Activated naive CD4-positive, alpha-beta T cell treated with anti-CD3 and anti-CD28 coated beads for 36 hours (primary cell): ENCODE data around the gene TEX35. TPM values are rescaled to one million over a fixed set of nuclear protein-coding genes. Genes with fewer than 3 reads are reported as not detected.

ENCODE experiments used
- CTCF ChIA-PET: fragments of 350-600 bp; sonication (Branson Sonifier 250); formaldehyde crosslinking; loops from one replicate; lab custom pipeline; 2021; ENCODE audit warnings: antibody characterized with exemption; lab: Charles Lee
- DNase-seq: peaks from one replicate; pipeline ENCODE4 v3.0.0-alpha.2; 2020
- H3K27ac Mint-ChIP-seq: one replicate; pipeline ENCODE4 v1.8.0; 2021; ENCODE audit warnings: mild to moderate bottlenecking, mixed read lengths
- H3K27me3 Mint-ChIP-seq: one replicate; pipeline ENCODE4 v1.8.0; 2021; ENCODE audit warnings: low read depth, mixed read lengths
- H3K36me3 Mint-ChIP-seq: one replicate; pipeline ENCODE4 v1.8.0; 2021; ENCODE audit warnings: low read depth, mixed read lengths
- H3K4me1 Mint-ChIP-seq: one replicate; pipeline ENCODE4 v1.8.0; 2021; ENCODE audit warnings: low read depth, mixed read lengths
- H3K4me3 Mint-ChIP-seq: one replicate; pipeline ENCODE4 v1.8.0; 2021; ENCODE audit warnings: mild to moderate bottlenecking, moderate library complexity, mixed read lengths
- H3K9me3 Mint-ChIP-seq: one replicate; pipeline ENCODE4 v1.8.0; 2021; ENCODE audit warnings: mixed read lengths
- intact Hi-C: fragments of 100-400 bp; cut with micrococcal nuclease; formaldehyde crosslinking; loops from one replicate; pipeline ENCODE4 v1.15.1; 2023
- total RNA-seq, 2 experiments: library from RNA; stranded (reverse); gene quantifications; one replicate each; pipeline ENCODE4 v1.2.3, GENCODE V29; 2021

Gene TEX35
- total RNA-seq, 2 experiments from 2014 or later, result not detected

DNA sequence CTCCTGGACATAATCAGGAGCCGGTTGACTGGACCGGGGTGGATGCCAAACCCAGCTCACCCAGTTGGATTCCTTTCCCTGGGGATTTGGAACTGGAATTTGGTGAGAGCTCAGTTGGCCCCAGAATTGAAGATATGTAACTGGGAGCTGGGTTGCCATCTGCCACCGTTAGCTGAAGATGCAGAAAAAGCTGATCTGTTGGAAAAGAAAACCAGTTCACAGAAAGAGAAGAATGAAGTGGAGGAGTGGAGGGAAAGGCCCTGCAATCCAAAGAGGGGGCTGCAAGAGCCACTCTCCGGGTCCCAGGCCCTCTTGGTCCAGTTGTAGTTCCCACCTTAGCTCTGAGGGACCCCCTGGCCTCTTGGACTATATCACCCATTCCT, 16.0 kb downstream of the TEX35 start:
- Mint-ChIP-seq H3K9me3 (no peaks in the 10 kb centered on the region), H3K4me1 (no peaks in the 10 kb centered on the region)
- intact Hi-C loops, result no loop called here

DNA sequence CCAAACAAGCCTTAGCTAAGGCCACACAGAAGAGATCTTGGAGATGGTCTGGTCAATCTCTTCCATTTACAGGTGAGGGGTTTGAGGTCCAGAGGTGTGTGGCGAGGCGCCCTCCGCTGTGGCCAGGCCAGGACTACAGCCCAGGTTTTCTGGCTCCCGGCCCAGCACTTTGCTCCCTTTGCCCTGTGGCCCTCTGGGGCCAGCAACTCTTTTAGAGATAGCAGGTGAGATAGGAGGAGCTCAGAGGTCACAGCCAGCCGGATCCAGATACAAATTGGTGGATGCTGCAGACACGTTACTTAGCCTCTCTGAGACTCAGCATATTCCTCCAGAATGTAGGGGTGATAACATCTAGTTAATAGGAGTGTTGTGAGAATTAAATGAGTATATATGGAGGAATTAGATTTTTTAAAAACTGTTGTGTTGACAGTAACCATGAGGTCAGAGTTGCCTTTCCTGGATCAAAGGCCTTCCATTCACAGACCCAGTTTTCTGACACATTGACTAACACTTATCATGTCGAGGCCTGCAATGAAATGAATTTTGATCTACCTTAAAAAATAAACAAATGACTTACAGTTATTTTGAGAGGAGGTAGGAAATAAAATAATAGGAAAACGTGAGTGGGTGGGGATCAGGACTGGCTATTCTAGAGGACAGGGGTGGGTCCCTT, 16.6 kb downstream of the TEX35 start:
- Mint-ChIP-seq H3K9me3 (no peaks in the 10 kb centered on the region), H3K36me3 (no peaks in the 10 kb centered on the region), H3K27me3 (no peaks in the 10 kb centered on the region), H3K27ac (no peak overlapping the region), H3K4me3 (no peak overlapping the region), H3K4me1 (no peaks in the 10 kb centered on the region)
- DNase-seq, result no peak
- CTCF ChIA-PET, result interaction anchor here (0.9 to 5.7 kb wide), 6 partner anchors 20 to 473 kb away, joined by 3 to 38 read pairs (median 4); no protein-coding TSS in a partner anchor
- intact Hi-C loops, result no loop called here

More for the DNA sequence above, 16.0 kb downstream of the TEX35 start:
- Mint-ChIP-seq H3K4me3 (no peak overlapping the region), H3K27ac (no peak overlapping the region), H3K36me3 (no peaks in the 10 kb centered on the region), H3K27me3 (no peaks in the 10 kb centered on the region)
- no peak for DNase-seq
- CTCF ChIA-PET, result interaction anchor here (0.9 to 5.7 kb wide), 3 partner anchors 218 to 474 kb away, joined by 3 to 38 read pairs (median 4); no protein-coding TSS in a partner anchor

DNA sequence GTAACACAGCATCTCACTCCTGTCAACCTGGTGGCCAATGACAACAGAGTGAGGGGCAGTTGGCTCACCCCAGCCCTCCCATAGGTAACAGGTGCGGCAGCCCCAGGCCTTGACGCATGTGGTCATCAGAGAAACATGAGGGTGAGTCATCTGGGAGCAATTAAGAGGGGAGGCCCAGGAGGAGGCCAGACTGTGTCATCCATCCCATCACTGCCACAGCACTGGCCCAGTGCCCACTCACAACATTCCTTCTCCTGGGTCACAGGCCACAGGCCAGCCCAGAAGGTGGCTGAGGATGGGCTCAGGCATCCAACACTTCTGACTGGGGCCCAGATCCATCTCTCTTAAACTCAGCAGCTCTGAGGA, 17.1 kb downstream of the TEX35 start:
- Mint-ChIP-seq H3K36me3 (no peaks in the 10 kb centered on the region), H3K27ac (no peak overlapping the region), H3K27me3 (no peaks in the 10 kb centered on the region), H3K4me3 (no peak overlapping the region), H3K4me1 (no peaks in the 10 kb centered on the region), H3K9me3 (no peaks in the 10 kb centered on the region)
- DNase-seq, result no peak
- intact Hi-C loops, result no loop called here
- CTCF ChIA-PET, result interaction anchor here (0.9 to 5.7 kb wide), 5 partner anchors 11 to 473 kb away, joined by 3 to 38 read pairs (median 3); no protein-coding TSS in a partner anchor

DNA sequence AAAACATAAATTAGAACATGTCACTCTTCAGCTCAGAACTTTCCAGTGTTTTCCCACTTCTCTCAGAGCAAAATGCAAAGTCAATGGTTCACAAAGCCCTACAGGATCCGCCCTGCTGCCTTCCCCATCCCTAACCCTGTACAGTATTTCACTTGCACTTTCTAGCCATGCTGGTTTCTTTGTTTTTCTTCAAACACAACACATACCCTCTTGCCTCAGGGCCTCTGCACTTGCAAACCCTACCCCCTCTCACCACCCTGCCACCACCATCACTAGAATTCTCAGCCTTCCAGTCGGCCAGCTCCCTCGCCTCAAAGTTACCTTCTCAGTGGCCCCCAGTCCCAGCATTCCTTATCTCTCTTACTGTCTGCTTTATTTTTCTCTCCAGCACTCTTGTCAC, 17.6 kb downstream of the TEX35 start:
- Mint-ChIP-seq H3K27me3 (no peaks in the 10 kb centered on the region), H3K36me3 (no peaks in the 10 kb centered on the region), H3K4me1 (no peaks in the 10 kb centered on the region), H3K9me3 (no peaks in the 10 kb centered on the region), H3K4me3 (no peak overlapping the region), H3K27ac (no peak overlapping the region)
- intact Hi-C loops, result no loop called here
- no peak for DNase-seq
- CTCF ChIA-PET, result interaction anchor here (0.9 to 5.7 kb wide), 6 partner anchors 11 to 472 kb away, joined by 3 to 38 read pairs (median 4); no protein-coding TSS in a partner anchor

DNA sequence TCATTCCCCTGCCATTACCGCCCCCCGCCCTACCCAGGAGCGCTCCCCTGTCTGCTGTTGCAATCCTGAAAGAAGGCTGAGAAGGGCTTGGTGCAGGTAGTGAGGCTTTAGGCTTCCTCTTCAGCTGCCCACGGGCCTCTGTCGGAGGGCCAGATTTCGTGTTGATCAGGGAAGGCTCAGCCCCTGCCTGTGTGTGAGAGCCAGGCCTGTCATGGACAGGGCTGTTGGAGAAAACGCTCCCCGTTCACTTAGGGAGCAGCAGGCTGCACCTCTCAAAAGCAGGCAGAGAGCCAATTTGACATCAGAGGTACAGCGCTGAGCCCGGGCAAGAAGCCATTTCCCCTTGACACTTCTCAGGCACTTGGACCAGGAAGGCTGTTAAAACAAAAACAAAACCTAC, 19.0 kb downstream of the TEX35 start:
- no peak for DNase-seq
- CTCF ChIA-PET, result interaction anchor here (0.6 to 5.7 kb wide), 15 partner anchors 10 to 490 kb away, joined by 3 to 38 read pairs (median 4); no protein-coding TSS in a partner anchor
- H3K27me3 Mint-ChIP-seq, result no peaks in the 10 kb centered on the region
- H3K36me3 Mint-ChIP-seq, result no peaks in the 10 kb centered on the region
- no peaks in the 10 kb centered on the region for H3K4me1 Mint-ChIP-seq
- H3K9me3 Mint-ChIP-seq, result no peaks in the 10 kb centered on the region
- intact Hi-C loops, result loop anchor here (1.0 to 2.0 kb wide), 4 partner anchors 221 to 837 kb away; no protein-coding TSS in a partner anchor
- no peak overlapping the region for H3K4me3 Mint-ChIP-seq
- no peak overlapping the region for H3K27ac Mint-ChIP-seq

DNA sequence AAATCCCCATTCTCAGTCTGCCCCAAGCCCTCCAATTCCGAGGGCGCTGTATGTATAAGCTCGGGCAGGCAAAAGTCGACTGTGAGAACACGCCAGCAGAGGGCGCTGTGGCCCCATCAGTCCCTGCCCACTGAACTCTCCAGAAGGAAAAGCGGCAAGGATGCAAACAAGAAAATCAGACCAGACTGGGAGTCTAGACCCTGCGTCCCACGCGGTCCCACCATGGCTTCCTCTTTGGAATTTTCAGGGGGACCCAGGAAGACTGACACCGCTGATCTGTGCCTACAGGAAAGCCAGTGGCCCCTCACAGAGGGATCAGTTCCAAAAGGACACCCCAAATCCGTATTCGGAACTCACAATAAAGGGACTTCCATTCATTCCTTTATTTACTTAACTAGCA, 19.5 kb downstream of the TEX35 start:
- CTCF ChIA-PET, result interaction anchor here (0.6 to 5.7 kb wide), 18 partner anchors 10 to 1230 kb away, joined by 3 to 38 read pairs (median 4); no protein-coding TSS in a partner anchor
- peak; percentile 84 for DNase-seq
- Mint-ChIP-seq H3K4me1 (no peaks in the 10 kb centered on the region), H3K27me3 (no peaks in the 10 kb centered on the region), H3K4me3 (no peak overlapping the region), H3K27ac (no peak overlapping the region), H3K36me3 (no peaks in the 10 kb centered on the region), H3K9me3 (no peaks in the 10 kb centered on the region)
- intact Hi-C loops, result loop anchor here (1.0 to 2.0 kb wide), 4 partner anchors 221 to 836 kb away; no protein-coding TSS in a partner anchor

DNA sequence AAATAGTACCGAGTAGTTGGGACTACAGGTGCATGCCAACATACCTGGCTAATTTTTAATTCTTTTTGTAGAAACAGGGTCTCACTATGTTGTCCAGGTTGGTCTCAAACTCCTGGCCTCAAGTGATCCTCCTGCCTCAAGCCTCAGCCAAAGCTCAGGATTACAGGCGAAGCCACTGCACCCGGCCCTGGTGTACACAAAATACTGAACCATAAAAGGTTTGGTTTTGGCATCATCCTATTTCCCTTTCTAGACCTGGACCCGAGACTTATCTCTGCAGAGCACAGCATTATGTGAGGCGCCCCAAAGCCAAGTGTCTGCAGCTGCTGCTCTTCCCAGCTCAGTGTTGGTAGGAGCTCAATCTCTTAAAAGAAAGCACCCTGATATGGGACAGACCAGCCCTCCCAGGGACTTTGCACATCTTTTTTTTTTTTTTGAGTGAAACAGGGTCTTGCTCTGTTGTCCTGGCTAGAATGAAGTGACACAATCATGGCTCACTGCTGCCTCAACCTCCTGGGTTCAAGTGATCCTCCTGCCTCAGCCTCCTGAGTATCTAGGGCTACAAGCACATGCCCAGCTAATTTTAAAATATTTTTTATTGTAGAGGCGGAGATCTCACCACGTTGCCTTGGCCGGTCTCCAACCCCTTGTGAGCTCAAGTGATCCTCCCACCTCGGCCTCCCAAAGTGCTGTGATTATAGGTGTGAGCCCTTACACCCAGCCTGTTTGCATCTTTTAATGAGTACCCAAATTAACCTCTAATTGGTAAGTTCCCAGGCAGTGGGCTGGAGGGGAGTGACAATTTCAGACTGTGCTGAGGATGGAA, 20.4 kb downstream of the TEX35 start:
- no peaks in the 10 kb centered on the region for H3K27me3 Mint-ChIP-seq
- DNase-seq, result no peak
- H3K36me3 Mint-ChIP-seq, result no peaks in the 10 kb centered on the region
- no peak overlapping the region for H3K4me3 Mint-ChIP-seq
- intact Hi-C loops, result loop anchor here (2.0 kb wide), 2 partner anchors 223 to 835 kb away; no protein-coding TSS in a partner anchor
- CTCF ChIA-PET, result interaction anchor here (0.5 to 5.7 kb wide), 18 partner anchors 9 to 1229 kb away, joined by 3 to 38 read pairs (median 4); no protein-coding TSS in a partner anchor
- no peak overlapping the region for H3K27ac Mint-ChIP-seq
- no peaks in the 10 kb centered on the region for H3K4me1 Mint-ChIP-seq
- H3K9me3 Mint-ChIP-seq, result no peaks in the 10 kb centered on the region

DNA sequence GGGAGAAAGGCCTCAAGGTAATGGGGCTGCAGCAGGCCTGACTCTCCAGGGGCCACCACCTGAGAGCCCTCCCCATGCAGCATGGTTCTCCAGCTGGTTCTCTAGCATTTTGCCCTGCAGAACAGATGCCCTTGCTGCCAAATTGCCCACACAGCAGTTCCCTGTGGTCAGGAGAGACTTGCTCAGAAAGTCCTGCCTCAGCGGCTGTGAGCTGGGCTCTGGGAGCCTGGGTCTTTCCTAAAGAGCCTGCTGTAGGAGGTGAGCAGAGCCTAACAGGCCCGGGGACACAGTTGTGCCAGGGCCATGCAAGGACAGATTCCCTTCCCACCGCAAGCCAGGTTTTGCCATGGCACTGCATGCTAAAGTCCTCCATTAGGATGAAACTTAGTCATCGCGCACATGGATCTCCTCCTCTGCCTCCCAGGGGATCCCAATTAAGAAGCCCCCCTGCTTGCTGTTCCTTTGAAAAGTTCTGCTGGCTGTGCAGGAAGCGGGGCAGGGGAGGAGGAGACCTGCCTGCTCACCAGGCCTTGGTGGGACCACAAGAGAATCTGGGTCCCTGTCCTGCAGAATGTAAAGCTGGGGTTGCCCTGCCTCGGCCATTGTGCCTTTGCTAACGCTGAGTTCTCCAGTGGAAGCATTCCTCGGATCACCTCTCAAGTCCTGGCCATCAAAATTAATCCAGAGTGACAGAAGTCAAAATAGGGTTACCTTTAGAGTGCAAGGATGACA, 21.4 kb downstream of the TEX35 start:
- H3K27me3 Mint-ChIP-seq, result no peaks in the 10 kb centered on the region
- no peaks in the 10 kb centered on the region for H3K4me1 Mint-ChIP-seq
- no peak for DNase-seq
- H3K4me3 Mint-ChIP-seq, result no peak overlapping the region
- intact Hi-C loops, result no loop called here
- no peak overlapping the region for H3K27ac Mint-ChIP-seq
- no peaks in the 10 kb centered on the region for H3K36me3 Mint-ChIP-seq
- no peaks in the 10 kb centered on the region for H3K9me3 Mint-ChIP-seq
- CTCF ChIA-PET, result interaction anchor here (1.1 to 3.4 kb wide), 4 partner anchors 8 to 219 kb away, joined by 3 to 21 read pairs (median 14); no protein-coding TSS in a partner anchor

DNA sequence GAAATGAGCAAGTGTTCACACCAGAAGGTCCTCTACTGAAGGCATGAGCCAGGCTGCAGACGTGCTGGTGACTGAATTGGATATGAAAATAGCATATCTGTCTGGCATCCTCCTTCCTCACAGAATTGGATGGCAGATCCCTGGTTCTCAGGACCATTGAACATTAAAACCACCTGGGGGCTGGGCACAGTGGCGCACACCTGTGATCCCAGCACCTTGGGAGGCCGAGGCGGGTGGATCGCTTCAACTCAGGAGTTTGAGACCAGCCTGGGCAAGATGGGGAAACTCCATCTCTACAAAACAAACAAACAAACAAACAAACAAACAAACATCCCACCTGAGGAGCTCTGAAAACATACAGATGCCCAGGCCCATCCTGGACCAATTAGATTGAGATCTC, 23.4 kb downstream of the TEX35 start:
- Mint-ChIP-seq H3K4me3 (no peak overlapping the region), H3K4me1 (no peaks in the 10 kb centered on the region), H3K36me3 (no peaks in the 10 kb centered on the region), H3K9me3 (no peaks in the 10 kb centered on the region), H3K27me3 (no peaks in the 10 kb centered on the region), H3K27ac (no peak overlapping the region)
- no peak for DNase-seq
- CTCF ChIA-PET, result interaction anchor here (0.8 to 3.4 kb wide), 2 partner anchors 107 to 467 kb away, joined by 3 to 12 read pairs; no protein-coding TSS in a partner anchor
- intact Hi-C loops, result no loop called here

DNA sequence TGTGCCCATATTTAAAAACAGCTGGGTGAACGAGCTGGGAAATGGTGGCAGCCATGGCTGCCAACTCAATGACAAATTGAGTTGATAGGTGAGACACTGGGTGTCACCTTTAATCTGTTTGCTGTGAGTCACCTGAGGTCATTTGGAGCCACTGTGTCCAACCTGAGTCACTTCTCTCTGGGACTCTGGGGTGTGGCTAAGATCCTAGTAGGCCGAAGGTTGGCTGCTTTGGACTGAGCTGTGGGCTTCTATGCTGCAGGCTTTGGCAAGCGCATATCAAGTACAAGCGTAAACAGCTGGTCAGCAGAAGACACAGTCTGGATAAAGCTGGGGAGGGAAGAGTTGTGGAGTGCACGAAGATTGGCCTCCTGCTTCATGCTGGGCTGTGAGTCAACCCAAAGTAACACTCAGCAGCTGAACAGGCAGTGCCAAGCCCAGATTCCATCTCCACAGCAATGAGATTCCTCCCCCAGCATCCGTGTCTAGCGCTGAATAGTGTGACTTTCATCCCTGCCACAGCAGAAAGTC, 24.0 kb downstream of the TEX35 start:
- Mint-ChIP-seq H3K27ac (no peak overlapping the region), H3K9me3 (no peaks in the 10 kb centered on the region), H3K36me3 (no peaks in the 10 kb centered on the region), H3K4me1 (no peaks in the 10 kb centered on the region), H3K4me3 (no peak overlapping the region), H3K27me3 (no peaks in the 10 kb centered on the region)
- intact Hi-C loops, result no loop called here
- no peak for DNase-seq
- CTCF ChIA-PET, result interaction anchor here (0.5 to 3.4 kb wide), 4 partner anchors 106 to 466 kb away, joined by 3 to 12 read pairs (median 4); no protein-coding TSS in a partner anchor

DNA sequence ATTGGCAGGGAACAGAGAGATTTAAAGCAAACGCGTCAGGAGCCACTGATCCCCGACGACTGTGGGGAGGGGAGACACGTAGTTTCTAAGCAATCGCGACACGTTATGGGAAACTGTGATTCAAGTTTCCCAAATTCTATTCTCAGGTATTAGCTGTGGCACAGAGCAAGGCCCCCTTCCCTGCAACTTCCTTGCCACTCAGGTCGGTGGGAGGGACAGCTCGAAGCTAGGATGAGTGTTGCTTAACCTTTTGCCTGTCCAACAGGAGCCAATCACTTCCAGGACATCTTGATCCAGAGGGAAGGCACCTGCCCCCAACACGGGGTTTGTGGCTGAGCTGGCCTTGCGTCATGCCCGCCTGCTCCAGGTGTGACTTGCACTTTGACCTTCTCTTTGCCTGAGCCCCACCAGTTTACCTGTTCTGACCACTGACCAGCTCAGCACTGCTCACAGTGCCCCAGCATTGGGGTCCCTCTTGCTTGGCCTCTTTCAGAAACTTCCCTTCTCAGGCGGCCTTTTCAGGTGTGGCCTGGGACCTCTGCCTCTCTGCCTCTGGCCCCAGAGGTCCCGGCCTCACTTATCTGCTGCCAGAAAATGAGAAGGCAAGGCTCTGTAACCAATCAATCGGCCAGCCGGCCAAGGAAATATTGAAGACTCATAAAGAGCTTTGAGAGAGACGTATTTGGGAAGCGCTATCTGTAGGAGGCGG, 24.6 kb downstream of the TEX35 start:
- Mint-ChIP-seq H3K27me3 (no peaks in the 10 kb centered on the region), H3K36me3 (no peaks in the 10 kb centered on the region), H3K4me1 (no peaks in the 10 kb centered on the region), H3K9me3 (no peaks in the 10 kb centered on the region), H3K4me3 (no peak overlapping the region), H3K27ac (no peak overlapping the region)
- CTCF ChIA-PET, result interaction anchor here (0.5 to 3.4 kb wide), 4 partner anchors 125 to 465 kb away, joined by 3 to 12 read pairs (median 5); no protein-coding TSS in a partner anchor
- intact Hi-C loops, result no loop called here
- no peak for DNase-seq
